Panc1 (cell line): ENCODE measurements around the gene ERCC5.

Experiments
- CTCF ChIP-seq: fragments of 450-650 bp; IDR thresholded peaks from 2 replicates; pipeline ENCODE4 v1.5.1; 2017; ENCODE audit warnings: mild to moderate bottlenecking
- POLR2AphosphoS5 ChIP-seq: IDR thresholded peaks from 2 replicates; pipeline ENCODE4 v1.6.1; 2012; ENCODE audit warnings: mild to moderate bottlenecking, low read depth, low read length, moderate library complexity
- REST ChIP-seq, 2 experiments: IDR thresholded peaks; 2 replicates each; pipeline ENCODE4 v1.6.1; 2011 to 2012; ENCODE audit warnings: low read depth in 2 of 2, control low read depth in 1 of 2, low read length in 1 of 2, mild to moderate bottlenecking in 1 of 2, moderate library complexity in 1 of 2; ENCODE audit not compliant: insufficient read depth in 1 of 2

- no peak for TF ChIP-seq CTCF
- no peak for TF ChIP-seq POLR2AphosphoS5
- no peak for TF ChIP-seq REST (IDR thresholded peaks at IDR 0.05; ENCODE audit: insufficient read depth in 1 of 2, low read depth in 2 of 2, low read length in 1 of 2)
These were observed 606 bp downstream of the ERCC5 start for GRCh38 chr13:102846261-102847015.
